Measurements from ENCODE around the gene ATP6V0A4.
"Not testable (repeated sequence)": the region's sequence is repeated elsewhere in the genome, so short reads cannot be mapped to it uniquely, and the experiment has no call there.

The ATP6V0A4 gene

GRCh38 chr7:138749960-138750359 is 48.0 kb downstream of the ATP6V0A4 start:
- no peak for DNase-seq

- no peak for DNase-seq
Observed at GRCh38 chr7:138748666-138749065, 49.3 kb downstream of the ATP6V0A4 start.

GRCh38 chr7:138746073-138746472 is 51.9 kb downstream of the ATP6V0A4 start:
- no peak for DNase-seq

- no peak for DNase-seq
Observed at GRCh38 chr7:138745189-138745588, 52.8 kb downstream of the ATP6V0A4 start.

GRCh38 chr7:138741453-138741735 is 56.6 kb downstream of the ATP6V0A4 start:
- no peak for DNase-seq

- no peak for DNase-seq
Observed at GRCh38 chr7:138739859-138740258, 58.1 kb downstream of the ATP6V0A4 start.

GRCh38 chr7:138738551-138739335 is 59.3 kb downstream of the ATP6V0A4 start:
- peak; percentile 91 for DNase-seq

- DNase-seq = no peak
Observed at GRCh38 chr7:138738114-138738513, 59.9 kb downstream of the ATP6V0A4 start.

GRCh38 chr7:138735399-138735798 is 62.6 kb downstream of the ATP6V0A4 start:
- no peak for DNase-seq

- not testable (repeated sequence) for DNase-seq
Observed at GRCh38 chr7:138731733-138732132, 66.3 kb downstream of the ATP6V0A4 start.

GRCh38 chr7:138729444-138729843 is 68.6 kb downstream of the ATP6V0A4 start:
- DNase-seq = no peak

- DNase-seq = no peak
Observed at GRCh38 chr7:138727336-138728099, 70.5 kb downstream of the ATP6V0A4 start.

- DNase-seq = no peak
Observed at GRCh38 chr7:138726288-138726687, 71.7 kb downstream of the ATP6V0A4 start.

- no peak for DNase-seq
Observed at GRCh38 chr7:138720286-138720685, 77.7 kb downstream of the ATP6V0A4 start.

- DNase-seq = no peak
Observed at GRCh38 chr7:138716889-138717288, 81.1 kb downstream of the ATP6V0A4 start.

GRCh38 chr7:138713191-138713590 is 84.8 kb downstream of the ATP6V0A4 start:
- DNase-seq = no peak

GRCh38 chr7:138712652-138713051 is 85.3 kb downstream of the ATP6V0A4 start:
- DNase-seq = no peak

GRCh38 chr7:138710536-138711385 is 87.2 kb downstream of the ATP6V0A4 start:
- DNase-seq = no peak

- DNase-seq = no peak
Observed at GRCh38 chr7:138705167-138705566, 92.8 kb downstream of the ATP6V0A4 start.

- no peak for DNase-seq
Observed at GRCh38 chr7:138701537-138701923, 96.5 kb downstream of the ATP6V0A4 start.

- DNase-seq = no peak
Observed at GRCh38 chr7:138700857-138701536, 97.0 kb downstream of the ATP6V0A4 start, which contains the start of gene SVOPL. SVOPL (minus strand) TSS chr7:138701362; CDS start chr7:138679045, 22,317 bp downstream.

GRCh38 chr7:138699661-138700060 is 98.3 kb downstream of the ATP6V0A4 start:
- DNase-seq = no peak

GRCh38 chr7:138698281-138698680 is 99.7 kb downstream of the ATP6V0A4 start:
- DNase-seq = no peak

All from femur (tissue), 1 donor.